Gastrocnemius medialis (tissue), 4 donors: Measurements from ENCODE around the gene SUPT5H. TPM values are rescaled to one million over a fixed set of nuclear protein-coding genes. Genes with fewer than 3 reads are reported as not detected.

Source experiments
- ATAC-seq, 2 donors: fragments of 150-250 bp; one replicate each; pipeline ENCODE4 v1.9.1; 2016
- DNase-seq, 2 donors: peaks; one replicate each; pipeline ENCODE4 v3.0.0-alpha.2; 2019
- H3K27ac ChIP-seq, 4 donors: fragments of 200-600 bp; sonication (generic); 1 replicate in 1 of 4; 2 replicates in 3 of 4; pipeline ENCODE4 v1.5.1; 2016 to 2018; ENCODE audit warnings: mild to moderate bottlenecking in 2 of 4, moderate library complexity in 1 of 4
- H3K27me3 ChIP-seq, 3 donors: fragments of 200-600 bp; sonication (generic) in 2 of 3; 1 replicate in 1 of 3; 2 replicates in 2 of 3; pipeline versions ENCODE4 v1.5.1 to v1.6.0; 2016 to 2019; ENCODE audit warnings: mild to moderate bottlenecking in 1 of 3, moderate library complexity in 1 of 3
- H3K36me3 ChIP-seq, 2 donors: fragments of 200-600 bp; sonication (generic) in 1 of 2; one replicate each; pipeline ENCODE4 v1.5.1; 2017 to 2018
- H3K4me1 ChIP-seq, 2 donors: fragments of 200-600 bp; sonication (generic) in 1 of 2; one replicate each; pipeline ENCODE4 v1.5.1; 2016 to 2017; ENCODE audit warnings: mild to moderate bottlenecking in 2 of 2
- H3K4me3 ChIP-seq, 4 donors: fragments of 200-600 bp; sonication (generic) in 3 of 4; 1 replicate in 1 of 4; 2 replicates in 3 of 4; pipeline ENCODE4 v1.5.1; 2016 to 2019; ENCODE audit warnings: mild to moderate bottlenecking in 2 of 4
- H3K9me3 ChIP-seq, 3 donors: fragments of 200-600 bp; sonication (generic) in 2 of 3; 1 replicate in 1 of 3; 2 replicates in 2 of 3; pipeline ENCODE4 v1.5.1; 2016 to 2019
- CTCF ChIP-seq, 5 experiments: fragments of 450-650 bp in 3 of 5; fragments of 200-600 bp in 2 of 5; sonication (generic) in 2 of 5; IDR thresholded peaks in 4 of 5; conservative IDR thresholded peaks in 1 of 5; 1 replicate in 4 of 5; 2 replicates in 1 of 5; pipeline ENCODE4 v1.5.1; 2016 to 2019; ENCODE audit warnings: antibody characterized with exemption in 5 of 5, mild to moderate bottlenecking in 3 of 5, moderate library complexity in 3 of 5
- POLR2A ChIP-seq, 2 donors: fragments of 450-650 bp; IDR thresholded peaks; one replicate each; pipeline ENCODE4 v1.6.1; 2017; ENCODE audit warnings: antibody characterized with exemption in 2 of 2, mild to moderate bottlenecking in 2 of 2, moderate library complexity in 2 of 2
- in situ Hi-C, 4 donors: fragments of 200-750 bp; cut with MboI; loops; one replicate each; pipeline versions ENCODE4 v1.15.0 to v1.8.0; 2017; ENCODE audit warnings: low sequenced_read_pairs in 4 of 4
- intact Hi-C: fragments of 100-400 bp; cut with DNase I; formaldehyde crosslinking; loops from one replicate; pipeline ENCODE4 v1.15.1; 2023; ENCODE audit warnings: low total_unique reads
- total RNA-seq, 4 donors: library from RNA; depleted of rRNA; stranded (reverse); fragments of >200 nt; gene quantifications; one replicate each; pipeline versions ENCODE4 v1.1.0 to v1.2.3, GENCODE V29; 2016

Gene SUPT5H
- total RNA-seq, 4 donors from 2014 or later, result 60.7 to 148 (median 108) TPM

- H3K4me3 ChIP-seq, result no peak overlapping the region
- H3K4me1 ChIP-seq, result no peaks in the 10 kb centered on the region
- H3K9me3 ChIP-seq, result no peaks in the 10 kb centered on the region
- no peak overlapping the region for H3K27ac ChIP-seq
- in situ Hi-C loops (no loop called here), intact Hi-C loops (no loop called here)
- peaks cover 33 to 51% (median 50%) of the 10 kb centered on the region in 3 donors for H3K27me3 ChIP-seq
- DNase-seq, result no peak
- no peaks in the 10 kb centered on the region for H3K36me3 ChIP-seq
- ATAC-seq, result no peak
- no peak for TF ChIP-seq CTCF (IDR thresholded peaks at IDR 0.05 in 4 of 5, conservative IDR thresholded peaks at IDR 0.05 in 1 of 5)
- TF ChIP-seq POLR2A (IDR thresholded peaks at IDR 0.05), result no peak
Measured at GRCh38 chr19:39517432-39517831, 72.0 kb downstream of the SUPT5H start.

GRCh38 chr19:39518458-39518857, 73.1 kb downstream of the SUPT5H start:
- Histone ChIP-seq H3K9me3 (no peaks in the 10 kb centered on the region), H3K27ac (no peak overlapping the region), H3K4me3 (no peak overlapping the region), H3K36me3 (no peaks in the 10 kb centered on the region), H3K4me1 (no peaks in the 10 kb centered on the region), H3K27me3 (peaks cover 33 to 42% (median 41%) of the 10 kb centered on the region in 3 donors)
- in situ Hi-C loops (no loop called here), intact Hi-C loops (no loop called here)
- DNase-seq (no peak), ATAC-seq (no peak)
- TF ChIP-seq POLR2A (IDR thresholded peaks at IDR 0.05) (no peak), CTCF (IDR thresholded peaks at IDR 0.05 in 4 of 5, conservative IDR thresholded peaks at IDR 0.05 in 1 of 5) (no peak)

GRCh38 chr19:39518975-39519374, 73.6 kb downstream of the SUPT5H start:
- Histone ChIP-seq H3K4me3 (no peak overlapping the region), H3K4me1 (no peaks in the 10 kb centered on the region), H3K27ac (no peak overlapping the region), H3K36me3 (no peaks in the 10 kb centered on the region), H3K9me3 (no peaks in the 10 kb centered on the region), H3K27me3 (peaks cover 28 to 37% (median 36%) of the 10 kb centered on the region in 3 donors)
- ATAC-seq (no peak), DNase-seq (no peak)
- TF ChIP-seq POLR2A (IDR thresholded peaks at IDR 0.05) (no peak), CTCF (IDR thresholded peaks at IDR 0.05 in 4 of 5, conservative IDR thresholded peaks at IDR 0.05 in 1 of 5) (no peak)
- intact Hi-C loops, result no loop called here
- in situ Hi-C loops, result no loop called here

GRCh38 chr19:39520541-39521484, 75.4 kb downstream of the SUPT5H start:
- no peaks in the 10 kb centered on the region for H3K36me3 ChIP-seq
- no peaks in the 10 kb centered on the region for H3K4me1 ChIP-seq
- no peak overlapping the region for H3K4me3 ChIP-seq
- peaks cover 10 to 19% (median 18%) of the 10 kb centered on the region in 3 donors for H3K27me3 ChIP-seq
- no peak overlapping the region for H3K27ac ChIP-seq
- TF ChIP-seq CTCF (IDR thresholded peaks at IDR 0.05 in 4 of 5, conservative IDR thresholded peaks at IDR 0.05 in 1 of 5) (no peak), POLR2A (IDR thresholded peaks at IDR 0.05) (no peak)
- intact Hi-C loops, result no loop called here
- in situ Hi-C loops, result no loop called here
- H3K9me3 ChIP-seq, result no peaks in the 10 kb centered on the region
- ATAC-seq (no peak), DNase-seq (no peak)
